SJCRH30 (cell line): ENCODE data around the gene ERG. TPM values are rescaled to one million over a fixed set of nuclear protein-coding genes. Genes with fewer than 3 reads are reported as not detected.

ENCODE experiments used
- total RNA-seq: library from RNA; depleted of rRNA; stranded (reverse); fragments of >200 nt; shearing (Covaris generic); gene quantifications from 2 replicates; pipeline ENCODE4 v1.2.3, GENCODE V29; 2014; rRNA removed

Gene ERG
- total RNA-seq, 1 experiment from 2014 or later, result not detected

Other genes starting within 250 kb of the ERG start
- gene KCNJ15, start 241.5 kb downstream of the ERG start, total RNA-seq, result not detected in 2 replicates